Stimulated activated CD4-positive, alpha-beta T cell treated with anti-CD3 and anti-CD28 coated beads, Interleukin-4, amount 100 ng/mL, for 4 hours (primary cell): Measurements from ENCODE around the gene RGS19.

Experiments used
- DNase-seq, 2 experiments: peaks; one replicate each; pipeline ENCODE4 v3.0.0-alpha.2; 2020

RGS19 gene

GRCh38 chr20:64032706-64033624 lies 46.4 kb downstream of the RGS19 start:
- no peak for DNase-seq

DNA sequence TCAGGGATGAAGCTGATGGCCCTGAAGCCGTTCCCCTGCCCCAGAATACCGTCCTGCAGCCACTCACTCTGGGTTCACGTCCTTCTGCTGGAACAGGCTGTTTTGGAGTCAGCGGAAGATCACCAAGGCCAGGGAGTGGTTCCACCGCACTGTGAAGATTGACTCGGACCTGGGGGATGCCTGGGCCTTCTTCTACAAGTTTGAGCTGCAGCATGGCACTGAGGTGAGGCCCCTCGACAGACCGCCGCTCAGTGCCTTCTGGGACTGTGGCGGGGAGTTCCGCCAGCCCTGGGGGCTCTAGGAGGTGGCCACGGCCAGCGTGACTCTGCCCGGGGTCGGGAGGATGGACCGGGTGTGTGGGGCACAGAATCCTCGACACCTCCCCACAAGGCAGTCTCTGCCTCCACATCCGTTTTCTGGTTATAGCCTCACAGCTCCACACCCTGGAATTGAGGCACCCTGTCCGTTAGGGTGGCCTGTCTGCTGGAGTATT lies 47.5 kb downstream of the RGS19 start:
- DNase-seq = no peak

- no peak for DNase-seq
Observed at GRCh38 chr20:64030371-64031134, 48.8 kb downstream of the RGS19 start.

- DNase-seq = no peak
Observed at GRCh38 chr20:64029293-64030117, 49.8 kb downstream of the RGS19 start.

DNA sequence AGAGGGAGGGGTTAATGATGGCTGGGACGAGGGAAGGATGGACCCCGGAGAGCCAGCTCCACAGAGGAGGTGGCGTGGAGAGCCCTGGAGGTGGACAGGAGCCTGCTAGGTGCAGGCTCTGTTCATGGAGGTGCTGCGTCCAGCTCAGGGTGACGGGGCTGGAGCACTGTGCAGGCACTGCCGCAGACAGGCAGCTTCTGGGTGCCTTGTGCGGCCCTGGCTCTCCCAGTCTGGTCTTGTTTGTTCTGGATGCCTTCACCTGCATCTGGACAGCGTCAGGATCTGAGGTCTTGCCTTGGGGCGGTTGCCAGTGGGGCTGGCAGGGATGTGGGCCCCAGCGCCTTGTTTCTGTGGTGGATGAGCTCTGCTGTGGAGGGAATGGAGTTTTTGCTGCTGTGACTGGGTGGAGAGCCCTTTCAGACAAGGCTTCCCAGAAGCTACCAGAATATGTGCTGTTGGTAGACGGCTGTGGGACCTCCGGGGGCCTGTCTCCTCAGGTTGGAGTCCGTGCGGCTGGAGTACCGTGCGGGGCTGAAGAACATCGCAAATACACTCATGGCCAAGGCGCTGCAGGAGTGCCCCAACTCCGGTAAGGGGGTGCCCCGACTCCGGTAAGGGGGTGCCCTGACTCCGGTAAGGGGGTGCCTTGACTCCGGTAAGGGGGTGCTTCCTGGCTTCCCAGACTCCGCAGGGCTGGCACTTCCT lies 51.2 kb downstream of the RGS19 start:
- DNase-seq = no peak

GRCh38 chr20:64025826-64026412 lies 53.4 kb downstream of the RGS19 start:
- DNase-seq = no peak

DNA sequence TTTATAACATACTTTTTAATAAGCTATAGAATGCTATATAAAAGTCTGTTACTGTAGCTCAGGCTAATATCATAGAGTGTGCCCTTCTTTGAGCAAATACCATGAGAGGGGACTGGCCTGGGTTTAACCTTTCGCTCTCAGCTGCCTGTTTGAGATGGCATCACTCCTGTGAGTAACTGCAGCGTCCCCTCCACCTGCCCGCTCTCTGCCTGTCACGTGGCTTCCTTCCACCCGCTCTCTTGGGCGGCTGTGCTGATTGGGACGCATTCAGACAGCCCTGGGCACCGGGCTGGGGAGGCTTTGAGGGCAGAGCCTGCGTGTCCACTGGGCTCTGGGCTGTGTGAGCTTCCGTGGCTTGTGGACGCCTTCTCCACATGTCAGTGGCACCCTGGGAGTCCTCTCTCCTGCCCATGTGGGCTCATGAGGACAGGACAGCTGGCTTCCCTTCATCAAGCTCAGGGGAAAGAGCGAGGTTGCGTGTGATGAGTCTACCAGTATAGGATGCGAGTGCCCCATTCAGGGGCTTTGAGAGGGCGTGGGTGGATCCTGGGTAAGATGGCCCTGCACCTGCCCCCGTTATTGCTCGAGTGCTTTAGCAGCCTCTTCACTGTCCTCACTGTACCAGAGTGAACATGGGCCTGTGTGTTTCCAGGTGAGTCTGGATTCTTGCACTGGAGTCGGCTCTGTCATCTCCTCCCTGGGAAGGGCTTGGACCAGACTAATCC lies 54.1 kb downstream of the RGS19 start:
- no peak for DNase-seq

DNA sequence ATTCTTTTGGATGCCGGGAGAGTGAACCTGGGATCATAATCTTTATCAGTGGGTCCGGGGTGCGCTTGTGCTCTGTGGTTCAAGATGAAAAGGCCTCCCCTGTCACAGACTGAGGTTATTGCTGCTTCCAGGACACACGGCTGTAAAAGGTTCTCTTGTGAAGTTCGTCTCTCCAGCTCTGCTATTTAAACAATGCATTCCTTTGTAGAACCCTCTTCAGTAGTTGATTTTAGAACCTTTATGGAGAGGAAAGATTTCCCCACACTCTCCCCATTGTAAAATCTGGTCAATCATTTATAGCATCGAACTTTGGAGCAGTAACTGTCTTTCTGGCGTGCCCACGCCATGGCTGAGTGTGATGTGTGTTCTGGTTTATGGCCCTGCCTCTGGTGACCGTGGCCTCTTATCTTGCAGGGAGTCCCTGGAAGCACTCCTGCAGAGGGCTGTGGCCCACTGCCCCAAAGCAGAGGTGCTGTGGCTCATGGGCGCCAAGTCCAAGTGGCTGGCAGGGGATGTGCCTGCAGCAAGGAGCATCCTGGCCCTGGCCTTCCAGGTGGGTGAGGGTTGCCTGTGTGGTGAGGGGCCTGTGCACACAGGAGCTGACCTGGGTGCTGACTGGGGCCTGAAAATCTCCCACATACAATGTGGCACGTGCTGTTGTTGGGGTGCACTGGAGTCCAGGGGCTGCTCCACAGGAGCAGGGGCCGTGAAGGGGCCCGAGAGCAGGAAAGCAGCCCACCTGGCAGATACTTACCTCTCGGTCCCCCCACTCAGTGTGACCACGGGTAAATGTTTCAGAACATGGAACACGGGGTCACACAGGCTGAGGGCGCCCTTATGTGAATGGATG lies 55.0 kb downstream of the RGS19 start:
- no peak for DNase-seq

DNA sequence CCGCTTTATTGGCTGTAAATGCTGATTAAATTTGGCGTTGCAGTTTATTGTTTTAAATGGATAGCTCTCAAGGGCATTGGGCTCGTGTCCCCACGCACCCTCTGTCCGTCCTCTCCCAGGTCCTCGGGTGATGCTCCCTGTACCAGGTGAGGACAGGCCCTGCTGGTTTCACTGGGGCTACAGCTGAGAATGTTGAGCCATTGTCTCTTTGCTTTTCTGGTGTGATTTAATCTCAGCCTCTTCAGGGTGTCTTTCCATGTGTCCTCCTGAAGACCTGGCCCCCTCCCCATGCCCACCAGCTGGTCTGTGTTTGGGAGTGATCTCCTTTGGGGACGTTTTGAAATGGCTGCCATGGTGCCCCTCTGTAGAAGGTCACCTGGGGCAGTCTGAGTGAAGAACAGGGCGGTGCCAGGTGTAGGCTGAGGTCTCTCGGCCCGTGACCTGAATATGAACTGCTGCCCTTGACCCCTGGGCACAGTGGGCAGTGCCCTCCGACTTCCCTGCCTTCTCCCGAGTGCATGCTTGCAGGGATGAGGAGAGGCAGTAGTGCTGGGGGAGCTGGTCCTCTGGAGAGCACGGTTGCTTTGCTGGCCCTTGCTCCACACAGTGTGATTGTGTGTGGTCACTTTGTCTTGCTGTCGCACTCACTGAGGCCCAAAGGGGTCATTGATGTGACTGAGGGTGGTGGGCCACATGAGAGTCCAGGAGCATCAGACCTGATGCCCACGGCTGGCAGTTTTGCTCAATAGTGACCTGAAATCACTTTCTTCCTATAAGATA lies 55.8 kb downstream of the RGS19 start:
- DNase-seq = no peak
